GM19438 (cell line): ENCODE results near the gene KRTAP5-5.
"Not testable (repeated sequence)": the region's sequence is repeated elsewhere in the genome, so short reads cannot be mapped to it uniquely, and the experiment has no call there.

Experiments used
- ATAC-seq: cut with Tn5 transposase; IDR thresholded peaks from one replicate; pipeline ENCODE4 v1.9.1; 2021; ENCODE audit warnings: low read depth; ENCODE audit not compliant: unreplicated experiment

Gene KRTAP5-5

GRCh38 chr11:1629326-1630185 lies at the start of gene KRTAP5-5:
KRTAP5-5 (plus strand) TSS chr11:1629775; CDS start chr11:1629841, 66 bp downstream.
- no peak for ATAC-seq

GRCh38 chr11:1581976-1582375 lies 47.6 kb upstream of the KRTAP5-5 start:
- ATAC-seq: no peak

GRCh38 chr11:1582909-1583308 lies 46.7 kb upstream of the KRTAP5-5 start:
- ATAC-seq: not testable (repeated sequence)

GRCh38 chr11:1584661-1585370 lies 44.8 kb upstream of the KRTAP5-5 start, which contains the start of gene KRTAP5-1:
KRTAP5-1 (minus strand) TSS chr11:1585283; CDS start chr11:1585249, 34 bp downstream.
- ATAC-seq: not testable (repeated sequence)

GRCh38 chr11:1586699-1587098 lies 42.9 kb upstream of the KRTAP5-5 start:
- ATAC-seq: no peak

- ATAC-seq: not testable (repeated sequence)
Observed at GRCh38 chr11:1589191-1589963, 40.2 kb upstream of the KRTAP5-5 start.

- ATAC-seq: no peak
Observed at GRCh38 chr11:1589996-1590395, 39.6 kb upstream of the KRTAP5-5 start.

GRCh38 chr11:1592628-1593027 lies 36.9 kb upstream of the KRTAP5-5 start:
- ATAC-seq: no peak

GRCh38 chr11:1595994-1596575 lies 33.5 kb upstream of the KRTAP5-5 start:
- ATAC-seq: not testable (repeated sequence)

- not testable (repeated sequence) for ATAC-seq
Observed at GRCh38 chr11:1596576-1597121, 32.9 kb upstream of the KRTAP5-5 start.

GRCh38 chr11:1597331-1597993 lies 32.1 kb upstream of the KRTAP5-5 start:
- ATAC-seq: no peak

- ATAC-seq: no peak
Observed at GRCh38 chr11:1597994-1598380, 31.6 kb upstream of the KRTAP5-5 start, which contains the start of gene KRTAP5-2. KRTAP5-2 (minus strand) TSS chr11:1598294; CDS start chr11:1598250, 44 bp downstream.

GRCh38 chr11:1598406-1598805 lies 31.2 kb upstream of the KRTAP5-5 start:
- ATAC-seq: not testable (repeated sequence)

- no peak for ATAC-seq
Observed at GRCh38 chr11:1598816-1599215, 30.8 kb upstream of the KRTAP5-5 start.

GRCh38 chr11:1600626-1601025 lies 28.9 kb upstream of the KRTAP5-5 start:
- no peak for ATAC-seq

- not testable (repeated sequence) for ATAC-seq
Observed at GRCh38 chr11:1601663-1602062, 27.9 kb upstream of the KRTAP5-5 start.

GRCh38 chr11:1603629-1604028 lies 25.9 kb upstream of the KRTAP5-5 start:
- ATAC-seq: no peak

- no peak for ATAC-seq
Observed at GRCh38 chr11:1604181-1604580, 25.4 kb upstream of the KRTAP5-5 start.

GRCh38 chr11:1604711-1605110 lies 24.9 kb upstream of the KRTAP5-5 start:
- ATAC-seq: no peak
